ENCODE measurements around the gene PPFIA4.
"Not testable (repeated sequence)": the region's sequence is repeated elsewhere in the genome, so short reads cannot be mapped to it uniquely, and the experiment has no call there.

The PPFIA4 gene

DNA sequence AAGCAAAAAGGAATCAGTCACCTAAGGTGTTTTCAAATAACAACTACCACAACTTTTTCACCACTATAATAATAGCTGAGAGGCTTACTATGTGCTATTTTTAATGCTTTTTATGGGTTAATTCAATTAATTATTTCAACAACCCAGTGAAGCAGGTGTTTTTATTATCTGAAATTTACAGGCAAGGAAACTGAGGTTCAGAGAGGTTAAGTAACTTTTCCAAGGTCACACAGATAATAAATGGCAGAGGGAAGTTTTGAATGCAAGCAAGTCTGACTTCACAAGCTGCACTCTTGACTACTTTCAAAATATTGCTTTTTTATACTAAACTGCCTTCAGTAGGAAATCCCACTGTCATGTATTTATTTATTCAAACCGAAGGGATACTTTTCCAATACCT is 23.3 kb upstream of the PPFIA4 start:
- H3K36me3 Mint-ChIP-seq, result no peaks in the 10 kb centered on the region
- peaks cover 2% of the 10 kb centered on the region for H3K27me3 Mint-ChIP-seq
- peaks cover 18% of the 10 kb centered on the region for H3K4me1 Mint-ChIP-seq (ENCODE audit: low read depth)
- no peak overlapping the region for H3K27ac Mint-ChIP-seq
- H3K4me3 Mint-ChIP-seq, result no peak overlapping the region
- no peaks in the 10 kb centered on the region for H3K9me3 Mint-ChIP-seq (ENCODE audit: low read depth)

DNA sequence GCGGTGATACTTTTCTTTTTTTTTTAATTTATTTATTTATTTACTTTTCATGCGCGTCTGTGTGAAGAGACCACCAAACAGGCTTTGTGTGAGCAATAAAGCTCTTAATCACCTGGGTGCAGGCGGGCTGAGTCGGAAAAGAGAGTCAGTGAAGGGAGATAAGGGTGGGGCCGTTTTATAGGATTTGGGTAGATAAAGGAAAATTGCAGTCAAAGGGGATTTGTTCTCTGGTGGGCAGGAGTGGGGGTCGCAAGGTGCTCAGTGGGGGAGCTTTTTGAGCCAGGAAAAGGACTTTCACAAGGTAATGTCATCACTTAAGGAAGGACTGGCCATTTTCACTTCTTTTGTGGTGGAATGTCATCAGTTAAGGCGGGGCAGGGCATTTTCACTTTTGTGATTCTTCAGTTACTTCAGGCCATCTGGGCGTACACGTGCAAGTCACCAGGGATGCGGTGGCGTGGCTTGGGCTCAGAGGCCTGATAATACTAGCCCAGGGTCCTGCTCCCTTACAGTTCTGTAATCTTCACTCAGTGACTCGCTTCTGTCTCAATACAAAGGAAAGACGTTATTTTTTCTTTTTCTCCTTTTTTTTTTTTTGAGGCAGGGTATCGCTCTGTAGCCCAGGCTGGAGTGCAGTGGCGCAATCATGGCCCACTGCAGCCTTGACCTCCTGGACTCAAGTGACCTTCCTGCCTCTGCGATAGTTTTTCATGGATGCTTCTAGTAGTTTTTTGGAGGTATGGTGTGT is 20.7 kb upstream of the PPFIA4 start:
- not testable (repeated sequence) for H3K9me3 Mint-ChIP-seq (ENCODE audit: low read depth); H3K27me3 Mint-ChIP-seq; H3K36me3 Mint-ChIP-seq
- Mint-ChIP-seq H3K4me3 (peak overlapping the region; percentile 98), H3K27ac (peak overlapping the region; percentile 97), H3K4me1 (ENCODE audit: low read depth) (peaks cover 28% of the 10 kb centered on the region)

DNA sequence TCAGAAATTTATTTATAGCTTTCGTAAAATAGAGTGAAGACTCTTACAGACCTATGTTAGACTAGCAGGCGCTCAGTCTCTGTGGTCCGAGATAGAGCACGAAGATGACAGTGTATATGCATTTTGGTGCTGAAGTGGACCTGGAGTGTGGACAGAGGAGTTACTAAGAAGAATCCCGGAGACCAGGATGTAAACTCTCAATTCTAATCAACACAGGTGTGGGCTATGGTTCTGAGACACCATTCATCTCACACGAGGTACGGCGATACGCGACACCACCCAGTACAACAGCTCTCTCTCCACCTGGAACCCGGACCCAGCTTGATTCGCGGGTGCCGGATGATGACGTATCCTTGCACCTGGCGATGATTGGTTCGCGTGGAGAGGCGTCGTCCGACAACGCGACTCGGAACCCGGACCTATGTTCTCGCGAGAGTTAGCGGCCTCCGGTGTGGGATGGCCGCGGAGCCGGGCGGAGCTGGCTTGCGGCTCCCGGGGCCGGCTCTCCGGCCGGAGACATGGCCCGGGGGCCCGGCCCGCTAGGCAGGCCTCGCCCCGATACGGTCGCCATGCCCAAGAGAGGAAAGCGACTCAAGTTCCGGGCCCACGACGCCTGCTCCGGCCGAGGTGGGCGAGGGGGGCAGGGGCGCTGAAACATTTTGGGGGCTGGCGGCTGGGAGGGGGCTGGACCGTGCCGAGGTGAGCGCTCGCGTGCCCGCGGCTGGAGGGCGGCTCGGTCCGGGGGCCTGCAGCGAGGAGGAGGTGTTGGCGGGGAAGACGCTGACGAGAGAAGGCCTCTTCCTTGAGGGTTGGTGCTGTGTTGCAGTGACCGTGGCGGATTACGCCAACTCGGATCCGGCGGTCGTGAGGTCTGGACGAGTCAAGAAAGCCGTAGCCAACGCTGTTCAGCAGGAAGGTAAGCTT is 19.1 kb upstream of the PPFIA4 start, which contains the start of gene TMEM183A:
TMEM183A (plus strand) TSS at position 427 of the 924 bp plus-strand sequence; CDS start at position 519, 92 bp downstream.
- H3K27ac Mint-ChIP-seq, result peak within 1 kb of the TSS; percentile 97
- no peaks in the 10 kb centered on the region for H3K27me3 Mint-ChIP-seq
- H3K36me3 Mint-ChIP-seq, result peaks cover 7% of the 10 kb centered on the region
- H3K4me1 Mint-ChIP-seq (ENCODE audit: low read depth), result peaks cover 36% of the 10 kb centered on the region
- no peaks in the 10 kb centered on the region for H3K9me3 Mint-ChIP-seq (ENCODE audit: low read depth)
- H3K4me3 Mint-ChIP-seq, result peak within 1 kb of the TSS; percentile 98

DNA sequence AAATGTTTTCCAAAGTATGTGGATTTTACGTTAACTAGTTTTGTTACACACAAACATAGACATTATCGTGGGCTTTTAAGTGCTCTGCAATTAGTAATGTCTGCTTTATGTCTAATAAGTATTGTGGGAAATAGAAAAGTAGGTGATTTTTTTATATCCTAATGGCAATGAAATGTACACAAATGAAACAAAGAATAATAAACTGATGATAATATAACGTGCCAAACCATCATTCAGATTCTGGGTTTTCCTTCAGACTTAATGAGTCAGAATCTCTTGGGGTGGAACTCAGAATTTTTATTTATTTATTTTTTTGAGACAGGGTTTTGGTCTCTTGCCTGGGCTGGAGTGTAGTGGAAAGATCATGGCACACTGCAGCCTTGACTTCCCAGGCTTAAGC is 17.1 kb upstream of the PPFIA4 start:
- Mint-ChIP-seq H3K4me3 (peak overlapping the region; percentile 98), H3K27ac (peak overlapping the region; percentile 85), H3K36me3 (peaks cover 13% of the 10 kb centered on the region)

GRCh38 chr1:203011582-203011981 is 14.7 kb upstream of the PPFIA4 start:
- no peaks in the 10 kb centered on the region for H3K9me3 Mint-ChIP-seq (ENCODE audit: low read depth)
- no peak overlapping the region for H3K27ac Mint-ChIP-seq
- H3K36me3 Mint-ChIP-seq, result peaks cover 15% of the 10 kb centered on the region
- H3K4me1 Mint-ChIP-seq (ENCODE audit: low read depth), result peaks cover 47% of the 10 kb centered on the region
- no peak overlapping the region for H3K4me3 Mint-ChIP-seq
- H3K27me3 Mint-ChIP-seq, result no peaks in the 10 kb centered on the region

More for the DNA sequence above, 17.1 kb upstream of the PPFIA4 start:
- Mint-ChIP-seq H3K9me3 (ENCODE audit: low read depth) (no peaks in the 10 kb centered on the region), H3K27me3 (no peaks in the 10 kb centered on the region), H3K4me1 (ENCODE audit: low read depth) (peaks cover 47% of the 10 kb centered on the region)

GRCh38 chr1:203017061-203017460 is 9.2 kb upstream of the PPFIA4 start:
- no peak overlapping the region for H3K4me3 Mint-ChIP-seq
- peak overlapping the region; percentile 41 for H3K27ac Mint-ChIP-seq
- peaks cover 18% of the 10 kb centered on the region for H3K4me1 Mint-ChIP-seq (ENCODE audit: low read depth)
- no peaks in the 10 kb centered on the region for H3K9me3 Mint-ChIP-seq (ENCODE audit: low read depth)
- peaks cover 18% of the 10 kb centered on the region for H3K36me3 Mint-ChIP-seq
- H3K27me3 Mint-ChIP-seq, result no peaks in the 10 kb centered on the region

GRCh38 chr1:203017692-203018091 is 8.6 kb upstream of the PPFIA4 start:
- no peaks in the 10 kb centered on the region for H3K9me3 Mint-ChIP-seq (ENCODE audit: low read depth)
- no peaks in the 10 kb centered on the region for H3K27me3 Mint-ChIP-seq
- H3K4me3 Mint-ChIP-seq, result no peak overlapping the region
- peaks cover 12% of the 10 kb centered on the region for H3K4me1 Mint-ChIP-seq (ENCODE audit: low read depth)
- peaks cover 18% of the 10 kb centered on the region for H3K36me3 Mint-ChIP-seq
- peak overlapping the region; percentile 41 for H3K27ac Mint-ChIP-seq

GRCh38 chr1:203022855-203023254 is 3.4 kb upstream of the PPFIA4 start:
- H3K36me3 Mint-ChIP-seq, result peaks cover 18% of the 10 kb centered on the region
- not testable (repeated sequence) for H3K27me3 Mint-ChIP-seq

GRCh38 chr1:203025686-203026030 is 633 bp upstream of the PPFIA4 start:
- Mint-ChIP-seq H3K9me3 (ENCODE audit: low read depth) (peaks cover 5% of the 10 kb centered on the region), H3K4me1 (ENCODE audit: low read depth) (peaks cover 11% of the 10 kb centered on the region), H3K4me3 (peak overlapping the region; percentile 79), H3K27me3 (peaks cover 3% of the 10 kb centered on the region), H3K27ac (peak overlapping the region; percentile 90), H3K36me3 (peaks cover 12% of the 10 kb centered on the region)

More at GRCh38 chr1:203022855-203023254, 3.4 kb upstream of the PPFIA4 start:
- peaks cover 11% of the 10 kb centered on the region for H3K4me1 Mint-ChIP-seq (ENCODE audit: low read depth)
- not testable (repeated sequence) for H3K4me3 Mint-ChIP-seq; H3K9me3 Mint-ChIP-seq (ENCODE audit: low read depth); H3K27ac Mint-ChIP-seq

DNA sequence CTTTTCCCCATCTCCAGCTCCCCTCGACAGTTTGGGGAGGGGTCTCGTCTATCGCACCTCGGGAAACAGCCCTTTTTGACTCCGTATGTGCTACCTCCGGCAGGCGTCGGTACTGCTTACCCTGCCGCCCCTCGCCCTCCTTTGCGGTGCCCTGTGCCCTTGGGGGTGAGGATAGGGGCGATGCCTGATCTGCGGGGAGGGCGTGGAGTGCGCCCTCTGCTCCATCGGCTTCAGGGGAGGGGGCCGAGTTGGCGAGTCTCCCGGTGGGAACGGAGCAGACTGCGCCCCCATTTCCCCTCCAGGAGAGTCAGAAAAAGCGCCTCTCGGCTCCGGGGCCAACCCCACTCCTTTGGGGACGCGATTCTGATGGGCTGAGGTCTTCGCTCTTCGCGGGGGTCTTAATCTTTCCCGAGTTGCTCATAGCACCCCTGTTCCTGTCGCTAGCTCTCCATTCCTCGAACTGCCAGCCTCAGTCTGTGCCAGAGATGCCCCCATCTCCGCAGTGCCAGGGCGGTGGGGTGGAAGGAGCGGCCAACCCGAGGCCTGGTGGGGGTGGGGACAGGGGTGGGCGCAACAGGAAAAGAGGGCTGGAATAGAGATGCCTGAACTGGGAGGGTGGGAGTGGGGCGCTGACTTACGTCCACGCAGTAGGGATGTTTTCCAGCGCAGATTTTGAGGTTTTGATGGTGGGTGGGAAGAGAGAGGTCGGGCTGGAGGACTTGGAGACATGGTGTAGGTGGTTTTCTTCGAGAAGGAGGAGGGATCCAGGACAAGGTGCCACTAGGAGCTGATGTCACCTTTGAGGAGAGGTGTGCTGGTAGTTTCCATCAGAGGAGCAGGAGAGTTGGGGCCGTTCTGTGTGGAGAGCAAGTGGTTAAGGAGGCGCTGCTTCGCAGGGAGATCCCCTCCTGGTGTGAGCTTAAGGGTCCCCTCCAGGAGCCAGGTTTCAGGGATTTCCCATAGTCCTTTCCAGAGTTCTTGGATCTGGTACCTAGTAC is 674 bp downstream of the PPFIA4 start:
- Mint-ChIP-seq H3K27ac (no peak overlapping the region), H3K4me3 (peak overlapping the region; percentile 79), H3K9me3 (ENCODE audit: low read depth) (peaks cover 5% of the 10 kb centered on the region), H3K27me3 (peaks cover 3% of the 10 kb centered on the region), H3K36me3 (peaks cover 8% of the 10 kb centered on the region), H3K4me1 (ENCODE audit: low read depth) (peaks cover 11% of the 10 kb centered on the region)

DNA sequence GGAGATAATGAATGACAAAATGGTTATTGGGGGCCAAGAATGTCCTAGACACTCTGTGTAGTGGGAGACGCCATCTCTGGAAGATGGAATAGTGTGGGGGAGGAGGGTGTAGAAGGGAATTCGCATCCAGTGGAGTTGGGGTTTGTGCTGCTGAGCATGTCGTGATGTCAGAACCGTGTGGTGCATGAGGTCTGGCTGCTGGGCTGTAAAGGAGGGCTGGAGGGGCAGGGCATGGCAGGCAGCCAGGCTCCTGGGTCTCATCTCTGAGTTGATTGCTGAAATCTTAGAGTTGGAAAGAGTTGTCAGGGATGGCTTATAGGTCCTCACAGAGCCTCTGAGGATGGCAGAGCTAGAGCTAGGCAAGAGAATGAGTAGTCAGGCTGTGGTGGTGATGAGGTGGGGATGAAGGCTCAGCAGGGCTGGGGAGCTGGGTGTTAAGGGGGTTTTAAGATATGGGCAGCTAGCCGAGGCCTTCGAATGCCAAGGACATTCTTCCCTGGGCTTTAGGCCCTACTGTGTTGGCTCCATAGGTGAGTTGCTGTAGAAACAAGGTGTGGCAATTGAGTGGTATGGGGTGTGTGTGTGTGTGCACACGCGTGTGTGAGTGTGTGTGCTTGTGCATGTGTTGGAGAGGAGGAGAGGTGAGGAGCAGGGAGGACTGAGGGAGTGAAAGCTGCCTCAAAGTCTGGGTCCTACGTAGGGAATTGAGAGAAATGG is 1.9 kb downstream of the PPFIA4 start:
- Mint-ChIP-seq H3K9me3 (ENCODE audit: low read depth) (peaks cover 5% of the 10 kb centered on the region), H3K27ac (no peak overlapping the region), H3K27me3 (peaks cover 3% of the 10 kb centered on the region)

GRCh38 chr1:203028784-203029553 is 2.7 kb downstream of the PPFIA4 start:
- peaks cover 5% of the 10 kb centered on the region for H3K9me3 Mint-ChIP-seq (ENCODE audit: low read depth)
- H3K4me1 Mint-ChIP-seq (ENCODE audit: low read depth), result peaks cover 11% of the 10 kb centered on the region
- peaks cover 3% of the 10 kb centered on the region for H3K27me3 Mint-ChIP-seq
- H3K4me3 Mint-ChIP-seq, result no peak overlapping the region
- no peak overlapping the region for H3K27ac Mint-ChIP-seq
- peaks cover 4% of the 10 kb centered on the region for H3K36me3 Mint-ChIP-seq

More for the DNA sequence above, 1.9 kb downstream of the PPFIA4 start:
- Mint-ChIP-seq H3K36me3 (peaks cover 8% of the 10 kb centered on the region), H3K4me1 (ENCODE audit: low read depth) (peaks cover 11% of the 10 kb centered on the region), H3K4me3 (peak overlapping the region; percentile 79)

DNA sequence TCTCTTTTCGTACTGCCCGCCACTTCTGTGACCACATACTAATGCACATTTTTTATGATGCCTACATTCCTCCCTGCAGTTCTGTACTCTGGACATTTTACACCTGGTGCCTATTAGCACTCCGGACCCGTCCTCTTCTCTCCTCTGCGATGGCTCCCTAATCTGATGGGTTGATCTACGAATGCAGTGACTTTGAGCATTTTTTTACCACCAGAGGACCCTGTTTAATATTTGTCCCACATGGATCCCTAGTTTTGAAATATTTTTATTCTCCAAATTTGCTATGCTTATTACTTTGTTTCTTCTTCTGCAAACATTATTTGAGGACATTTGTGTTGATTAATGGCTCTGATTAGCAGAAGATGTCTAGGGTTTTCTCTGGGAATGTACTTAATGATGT is 5.2 kb downstream of the PPFIA4 start:
- H3K27me3 Mint-ChIP-seq, result peaks cover 3% of the 10 kb centered on the region
- H3K4me3 Mint-ChIP-seq, result no peak overlapping the region
- no peak overlapping the region for H3K27ac Mint-ChIP-seq
- no peaks in the 10 kb centered on the region for H3K36me3 Mint-ChIP-seq
- peaks cover 5% of the 10 kb centered on the region for H3K4me1 Mint-ChIP-seq (ENCODE audit: low read depth)
- no peaks in the 10 kb centered on the region for H3K9me3 Mint-ChIP-seq (ENCODE audit: low read depth)
